Testis (tissue), 3 donors: Measurements from ENCODE around the gene NFATC1. TPM values are rescaled to one million over a fixed set of nuclear protein-coding genes. Genes with fewer than 3 reads are reported as not detected.

Source experiments
- DNase-seq: peaks from one replicate; pipeline ENCODE4 v3.0.0-alpha.2; 2019
- H3K27ac ChIP-seq, 2 donors: fragments of 200-600 bp; sonication (generic); one replicate each; pipeline ENCODE4 v1.5.1; 2019
- H3K27me3 ChIP-seq: fragments of 200-600 bp; sonication (generic); one replicate; pipeline ENCODE4 v1.5.1; 2019
- H3K36me3 ChIP-seq: fragments of 200-600 bp; sonication (generic); one replicate; pipeline ENCODE4 v1.5.1; 2017; ENCODE audit warnings: low read depth; ENCODE audit errors: missing control alignments
- H3K4me1 ChIP-seq: fragments of 200-600 bp; sonication (generic); one replicate; pipeline ENCODE4 v1.5.1; 2019
- H3K4me3 ChIP-seq, 2 donors: fragments of 200-600 bp; sonication (generic); one replicate each; pipeline ENCODE4 v1.5.1; 2017 to 2019
- H3K9me3 ChIP-seq: fragments of 200-600 bp; sonication (generic); one replicate; pipeline ENCODE4 v1.5.1; 2017
- CTCF ChIP-seq, 3 experiments: fragments of 450-650 bp in 2 of 3; fragments of 200-600 bp in 1 of 3; sonication (generic) in 1 of 3; IDR thresholded peaks; one replicate each; pipeline ENCODE4 v1.5.1; 2016 to 2019; ENCODE audit warnings: antibody characterized with exemption in 3 of 3, mild to moderate bottlenecking in 2 of 3, moderate library complexity in 1 of 3
- POLR2A ChIP-seq: fragments of 450-650 bp; IDR thresholded peaks from one replicate; pipeline ENCODE4 v1.6.1; 2017; ENCODE audit warnings: antibody characterized with exemption, mild to moderate bottlenecking, moderate library complexity
- WGBS, 2 donors: methylation state at CpG; one replicate each; pipeline ENCODE4 v1.1.5; 2018; 5-methylcytosine and 5-hydroxymethylcytosine counted together
- intact Hi-C: fragments of 100-400 bp; cut with DNase I; formaldehyde crosslinking; loops from one replicate; pipeline ENCODE4 v1.15.1; 2023; ENCODE audit warnings: low total_unique reads
- polyA plus RNA-seq: library from polyadenylated mRNA; stranded (reverse); fragments of 350-450 nt; fragmentation: Illumina TruSeq; extraction: RNeasy Lipid Tissue Mini Kit (QIAGEN cat#74804); gene quantifications from one replicate; pipeline ENCODE4 v1.2.3, GENCODE V29; 2014; ENCODE audit warnings: low read depth, low replicate concordance; ENCODE audit not compliant: insufficient read depth
- total RNA-seq, 2 donors: library from RNA; depleted of rRNA; stranded (reverse); fragments of >200 nt; gene quantifications; one replicate each; pipeline ENCODE4 v1.2.3, GENCODE V29; 2016

NFATC1 gene
- total and polyA plus RNA-seq, 3 donors from 2014 or later, result 22.2 to 28.1 (median 27.5) TPM

GRCh38 chr18:79428287-79428686 lies 32.6 kb downstream of the NFATC1 start:
- H3K27me3 ChIP-seq, result no peaks in the 10 kb centered on the region
- no peaks in the 10 kb centered on the region for H3K36me3 ChIP-seq
- DNase-seq, result no peak
- no peak overlapping the region for H3K4me3 ChIP-seq
- 94% methylated on average over 9 to 10 of the region's 10 CpGs for WGBS, 2 donors
- H3K9me3 ChIP-seq, result no peaks in the 10 kb centered on the region
- peaks cover 6% of the 10 kb centered on the region for H3K4me1 ChIP-seq
- intact Hi-C loops, result no loop called here
- TF ChIP-seq POLR2A (no peak), CTCF (IDR thresholded peaks at IDR 0.05) (no peak)
- H3K27ac ChIP-seq, result no peak overlapping the region

GRCh38 chr18:79429381-79429780 lies 33.7 kb downstream of the NFATC1 start:
- TF ChIP-seq CTCF (IDR thresholded peaks at IDR 0.05) (no peak), POLR2A (no peak)
- Histone ChIP-seq H3K36me3 (no peaks in the 10 kb centered on the region), H3K9me3 (no peaks in the 10 kb centered on the region), H3K27ac (no peak overlapping the region), H3K4me3 (no peak overlapping the region), H3K4me1 (no peaks in the 10 kb centered on the region), H3K27me3 (no peaks in the 10 kb centered on the region)
- WGBS, 2 donors, result 95 to 96% methylated on average over 14 of the region's 14 CpGs
- no peak for DNase-seq
- intact Hi-C loops, result no loop called here

- DNase-seq, result no peak
- 88 to 94% methylated on average over 27 of the region's 27 CpGs for WGBS, 2 donors
- no peaks in the 10 kb centered on the region for H3K9me3 ChIP-seq
These were observed 34.1 kb downstream of the NFATC1 start for GRCh38 chr18:79429785-79430281.

GRCh38 chr18:79432376-79433120 lies 36.8 kb downstream of the NFATC1 start:
- Histone ChIP-seq H3K27me3 (no peaks in the 10 kb centered on the region), H3K4me1 (no peaks in the 10 kb centered on the region), H3K9me3 (no peaks in the 10 kb centered on the region), H3K36me3 (no peaks in the 10 kb centered on the region), H3K27ac (no peak overlapping the region), H3K4me3 (no peak overlapping the region)
- intact Hi-C loops, result no loop called here
- WGBS, 2 donors, result 88 to 91% methylated on average over 20 to 33 of the region's 33 CpGs
- no peak for DNase-seq
- TF ChIP-seq CTCF (IDR thresholded peaks at IDR 0.05) (no peak), POLR2A (no peak)

More at GRCh38 chr18:79429785-79430281, 34.1 kb downstream of the NFATC1 start:
- Histone ChIP-seq H3K4me1 (no peaks in the 10 kb centered on the region), H3K4me3 (no peak overlapping the region), H3K36me3 (no peaks in the 10 kb centered on the region), H3K27ac (no peak overlapping the region), H3K27me3 (no peaks in the 10 kb centered on the region)
- intact Hi-C loops, result no loop called here
- no peak for TF ChIP-seq POLR2A
- no peak for TF ChIP-seq CTCF (IDR thresholded peaks at IDR 0.05)

GRCh38 chr18:79433431-79433830 lies 37.7 kb downstream of the NFATC1 start:
- intact Hi-C loops, result no loop called here
- no peak for TF ChIP-seq POLR2A
- no peak for TF ChIP-seq CTCF (IDR thresholded peaks at IDR 0.05)
- Histone ChIP-seq H3K36me3 (no peaks in the 10 kb centered on the region), H3K4me1 (no peaks in the 10 kb centered on the region), H3K9me3 (no peaks in the 10 kb centered on the region), H3K27ac (no peak overlapping the region), H3K4me3 (no peak overlapping the region), H3K27me3 (no peaks in the 10 kb centered on the region)
- DNase-seq, result no peak
- WGBS, 2 donors, result 95% methylated on average over 23 to 27 of the region's 27 CpGs
